AG09319 (cell line): Measurements from ENCODE around the gene RSPH9.

Source experiments
- DNase-seq: peaks from one replicate; pipeline ENCODE4 v3.0.0-alpha.2; 2010; ENCODE audit warnings: low read depth; ENCODE audit errors: extremely low read depth
- TF ChIP-seq, protein P1 (sequence below): IDR thresholded peaks from 2 replicates; pipeline ENCODE4 v1.5.1; 2011; ENCODE audit warnings: low read depth, mild to moderate bottlenecking, inconsistent platforms, low read length, moderate library complexity

RSPH9 gene

DNA sequence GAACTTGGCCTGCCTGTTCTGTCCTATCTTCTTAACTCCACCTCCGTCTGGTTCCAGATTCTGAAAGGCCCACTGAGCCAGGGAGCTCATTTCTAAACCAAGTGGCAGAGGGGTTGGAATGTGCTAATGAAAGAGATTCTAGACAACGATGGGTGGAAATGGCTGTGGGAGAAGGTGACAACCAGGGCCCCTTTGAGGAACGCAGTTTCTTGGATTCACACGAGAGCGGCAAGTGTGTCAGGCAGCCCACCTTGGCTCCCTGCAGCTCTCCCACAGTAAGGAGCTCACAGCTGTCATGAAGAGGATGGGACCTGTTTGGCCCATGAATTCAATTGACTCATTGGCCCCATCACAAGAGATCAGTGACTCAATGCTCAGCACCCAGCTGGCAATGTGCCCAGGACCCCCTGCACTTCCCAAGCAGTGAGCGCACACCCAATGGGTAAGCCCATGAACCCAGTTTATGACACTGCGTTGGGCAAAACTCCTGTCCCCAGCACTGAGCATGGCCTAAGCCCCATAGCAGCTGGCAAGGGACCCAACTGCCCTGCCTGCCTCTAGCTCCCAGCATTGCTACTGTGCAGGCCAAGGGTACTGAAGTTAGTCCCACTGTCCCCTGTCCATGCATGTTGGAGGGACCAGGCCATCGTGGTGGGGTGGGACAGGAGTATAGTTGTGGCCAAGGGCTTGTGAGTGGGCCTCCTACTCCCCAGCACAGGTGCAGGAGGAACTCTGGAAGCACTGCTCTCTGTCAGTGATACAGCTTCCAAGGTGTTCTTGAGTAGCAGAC, 26.4 kb downstream of the RSPH9 start:
- no peak for DNase-seq
- TF ChIP-seq, protein P1, sequence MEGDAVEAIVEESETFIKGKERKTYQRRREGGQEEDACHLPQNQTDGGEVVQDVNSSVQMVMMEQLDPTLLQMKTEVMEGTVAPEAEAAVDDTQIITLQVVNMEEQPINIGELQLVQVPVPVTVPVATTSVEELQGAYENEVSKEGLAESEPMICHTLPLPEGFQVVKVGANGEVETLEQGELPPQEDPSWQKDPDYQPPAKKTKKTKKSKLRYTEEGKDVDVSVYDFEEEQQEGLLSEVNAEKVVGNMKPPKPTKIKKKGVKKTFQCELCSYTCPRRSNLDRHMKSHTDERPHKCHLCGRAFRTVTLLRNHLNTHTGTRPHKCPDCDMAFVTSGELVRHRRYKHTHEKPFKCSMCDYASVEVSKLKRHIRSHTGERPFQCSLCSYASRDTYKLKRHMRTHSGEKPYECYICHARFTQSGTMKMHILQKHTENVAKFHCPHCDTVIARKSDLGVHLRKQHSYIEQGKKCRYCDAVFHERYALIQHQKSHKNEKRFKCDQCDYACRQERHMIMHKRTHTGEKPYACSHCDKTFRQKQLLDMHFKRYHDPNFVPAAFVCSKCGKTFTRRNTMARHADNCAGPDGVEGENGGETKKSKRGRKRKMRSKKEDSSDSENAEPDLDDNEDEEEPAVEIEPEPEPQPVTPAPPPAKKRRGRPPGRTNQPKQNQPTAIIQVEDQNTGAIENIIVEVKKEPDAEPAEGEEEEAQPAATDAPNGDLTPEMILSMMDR, result no peak

DNA sequence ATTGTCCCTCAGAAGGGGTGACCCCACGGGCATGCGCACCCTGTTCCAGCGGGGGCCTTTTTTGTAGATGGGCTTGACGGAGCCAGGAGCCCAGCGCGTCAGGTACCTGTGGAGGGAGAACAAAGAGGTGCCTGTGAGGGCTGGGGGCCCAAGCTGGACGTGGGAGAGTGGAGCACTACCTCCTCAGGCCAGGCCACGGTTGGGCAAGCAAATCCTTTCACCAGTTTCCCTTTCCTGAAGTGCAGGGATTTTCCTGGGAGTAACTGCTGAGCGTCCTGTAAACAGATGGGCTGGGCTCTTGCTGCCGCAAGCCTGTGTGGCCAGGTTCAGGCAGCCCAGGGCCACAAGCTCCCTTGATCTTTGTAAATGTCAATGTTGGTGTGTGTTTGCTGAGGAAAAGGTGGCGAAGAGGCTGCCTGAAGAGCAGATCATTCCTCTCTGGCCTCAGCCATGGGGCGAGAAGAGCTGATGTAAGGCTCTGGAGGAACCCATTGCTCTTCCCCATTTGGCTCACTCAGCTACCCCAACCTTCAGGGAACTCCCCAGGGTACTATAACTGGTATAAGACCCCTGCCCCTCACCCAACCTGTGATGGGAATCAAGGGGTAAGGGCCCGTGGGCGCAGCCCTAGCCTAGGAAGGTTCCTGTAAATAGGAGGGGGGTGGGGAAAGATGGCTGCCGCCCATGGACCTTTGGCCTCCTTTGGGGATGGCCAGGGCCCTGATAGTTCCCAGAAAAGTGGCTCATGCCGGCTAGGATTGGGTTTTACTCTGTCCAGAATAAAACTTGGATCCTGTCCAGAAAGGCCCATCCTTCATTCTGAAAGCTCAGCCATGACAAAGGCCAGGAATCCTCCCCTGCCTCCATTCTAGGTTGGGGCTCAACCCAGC, 27.2 kb downstream of the RSPH9 start:
- TF ChIP-seq, protein P1, result no peak
- no peak for DNase-seq

DNA sequence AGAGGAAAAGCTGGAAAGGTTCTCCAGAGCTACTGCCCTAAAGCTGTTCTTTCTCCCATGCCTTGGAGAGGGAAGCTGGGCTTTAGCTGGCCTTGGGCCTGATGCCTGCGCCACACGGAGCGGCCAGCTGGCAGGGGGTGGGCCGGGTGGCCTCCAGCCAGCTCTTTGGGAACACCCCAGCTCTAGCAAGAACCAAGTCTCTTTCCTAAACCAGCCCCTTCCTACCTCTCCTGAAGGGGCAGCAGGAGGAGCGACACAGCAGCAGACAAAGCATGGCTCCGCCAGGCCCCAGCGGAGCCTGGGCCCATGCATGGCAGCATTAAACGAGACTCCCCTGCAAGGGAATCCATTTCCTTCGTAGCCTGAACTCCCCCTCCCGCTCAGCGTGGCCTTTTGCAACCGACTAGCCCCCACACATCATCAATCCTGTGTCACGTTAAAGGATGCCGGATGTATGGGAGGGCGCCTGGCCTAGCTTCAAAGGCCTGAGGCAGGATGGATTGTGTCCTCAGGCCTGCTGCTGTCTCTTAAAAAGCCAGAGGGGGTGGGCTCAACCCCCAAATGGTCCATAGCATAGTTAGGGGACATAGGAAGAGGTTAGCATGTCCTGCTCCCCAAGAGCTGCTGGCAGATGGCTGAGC, 28.7 kb downstream of the RSPH9 start:
- TF ChIP-seq, protein P1, result no peak
- DNase-seq, result no peak

DNA sequence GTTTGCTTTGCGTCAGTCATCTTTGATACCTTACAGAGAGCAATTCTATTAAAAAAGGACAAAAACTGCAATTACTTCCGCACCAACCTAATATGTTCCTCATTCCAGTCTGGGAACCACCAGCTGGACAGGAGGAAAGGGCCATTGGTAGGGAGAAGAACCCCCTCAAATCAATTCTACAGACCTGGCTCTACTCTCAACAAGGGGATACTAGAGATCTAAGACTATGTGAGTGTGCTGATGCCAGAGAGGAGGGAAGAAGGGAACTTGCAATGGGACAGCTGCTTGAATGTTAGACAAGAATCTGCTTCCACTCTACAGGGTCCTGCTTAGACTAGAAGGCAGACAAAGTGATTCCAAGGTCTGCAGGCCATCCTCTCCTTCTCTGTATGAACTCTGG, 29.5 kb downstream of the RSPH9 start:
- TF ChIP-seq, protein P1, result no peak
- no peak for DNase-seq

DNA sequence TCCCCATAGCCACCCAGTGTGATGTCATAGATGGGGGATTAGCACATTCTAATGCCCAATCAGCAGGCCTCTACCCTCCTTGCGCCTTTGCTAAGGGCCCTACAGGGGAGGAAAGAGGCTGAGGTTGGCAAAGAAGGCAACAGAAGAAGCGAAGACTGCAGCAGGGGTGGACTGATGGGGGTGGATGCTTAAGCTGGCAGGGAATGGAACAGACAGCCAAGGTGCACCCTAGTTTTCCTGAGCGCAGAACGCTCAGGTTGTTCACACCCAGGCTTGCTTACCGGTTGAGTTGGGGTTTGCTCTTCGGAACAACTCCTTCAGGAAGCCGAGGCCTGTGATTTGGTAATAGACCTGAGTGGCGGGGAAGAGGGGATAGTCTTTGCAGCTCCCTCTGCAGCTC, 30.1 kb downstream of the RSPH9 start:
- TF ChIP-seq, protein P1, result no peak
- DNase-seq, result no peak

DNA sequence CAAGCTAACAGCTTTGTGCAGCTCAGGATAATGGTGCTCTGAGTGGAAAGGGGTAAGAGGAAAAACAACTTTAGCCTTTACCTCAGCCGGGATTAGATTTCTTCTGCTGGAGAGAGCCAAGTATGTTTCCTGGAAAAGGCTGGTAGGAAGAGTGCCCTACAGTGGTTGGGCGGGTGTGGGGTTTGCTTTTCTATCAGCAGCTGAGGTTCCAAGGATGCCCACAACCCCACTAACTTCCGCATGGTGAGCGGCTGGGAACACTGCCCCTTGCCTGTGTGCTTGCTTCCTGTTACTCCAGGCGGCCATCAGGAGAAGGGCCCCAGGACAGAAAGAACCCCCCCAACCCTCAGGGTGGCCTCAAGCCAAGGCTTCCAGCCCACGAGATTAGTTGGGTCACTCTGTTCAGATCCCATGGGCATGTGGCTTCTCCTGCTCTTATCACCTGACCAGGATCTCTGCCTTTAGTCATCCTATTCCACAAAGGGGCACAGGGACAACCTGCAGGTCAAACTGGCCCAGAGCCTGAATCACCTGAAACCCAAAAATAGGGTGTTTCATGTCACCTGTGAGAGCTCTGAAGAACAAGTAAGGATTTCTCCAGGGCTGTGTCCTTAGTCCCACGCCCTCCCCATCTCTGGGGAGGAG, 32.2 kb downstream of the RSPH9 start:
- no peak for DNase-seq
- TF ChIP-seq, protein P1, result no peak
